Suppressor macrophage (primary cell): ENCODE data around the gene SARM1.

Experiments used
- DNase-seq, 4 experiments: peaks; one replicate each; pipeline ENCODE4 v3.0.0-alpha.2; 2020 to 2022

The SARM1 gene

GRCh38 chr17:28342313-28342712 is 29.2 kb upstream of the SARM1 start:
- no peak for DNase-seq

- DNase-seq, result no peak
Measured at GRCh38 chr17:28343491-28343932, 28.0 kb upstream of the SARM1 start.

- DNase-seq, result no peak
Measured at GRCh38 chr17:28344011-28344410, 27.5 kb upstream of the SARM1 start.

GRCh38 chr17:28344435-28344901 is 27.0 kb upstream of the SARM1 start:
- DNase-seq, result no peak

- no peak for DNase-seq
Measured at GRCh38 chr17:28345419-28346198, 25.9 kb upstream of the SARM1 start.

- no peak for DNase-seq
Measured at GRCh38 chr17:28346199-28346580, 25.3 kb upstream of the SARM1 start.

GRCh38 chr17:28346746-28347246 is 24.7 kb upstream of the SARM1 start:
- DNase-seq, result peak in 1 of 4 experiments; percentile 10

- no peak for DNase-seq
Measured at GRCh38 chr17:28347261-28347891, 24.1 kb upstream of the SARM1 start.

- DNase-seq, result no peak
Measured at GRCh38 chr17:28348979-28349378, 22.5 kb upstream of the SARM1 start.

- no peak for DNase-seq
Measured at GRCh38 chr17:28350271-28350670, 21.2 kb upstream of the SARM1 start.

- peak; percentile 97 to 98 (median 98) for DNase-seq
Measured at GRCh38 chr17:28357061-28357900, 14.2 kb upstream of the SARM1 start, which contains the start of gene POLDIP2. TSS of gene POLDIP2 (minus strand) at chr17:28357527. CDS start at chr17:28357448, 79 bp downstream.

- DNase-seq, result no peak
Measured at GRCh38 chr17:28357901-28358197, 13.6 kb upstream of the SARM1 start.

- DNase-seq, result no peak
Measured at GRCh38 chr17:28363186-28363585, 8.3 kb upstream of the SARM1 start.

GRCh38 chr17:28363776-28364650 is 7.5 kb upstream of the SARM1 start:
- DNase-seq, result no peak

GRCh38 chr17:28364665-28365363 is 6.7 kb upstream of the SARM1 start, which contains the start of gene SEBOX:
TSS of gene SEBOX (minus strand) at chr17:28365199. CDS start at chr17:28365151, 48 bp downstream.
- no peak for DNase-seq

GRCh38 chr17:28365487-28365886 is 6.0 kb upstream of the SARM1 start:
- DNase-seq, result no peak

- no peak for DNase-seq
Measured at GRCh38 chr17:28366605-28367004, 4.9 kb upstream of the SARM1 start.

GRCh38 chr17:28367641-28368305 is 3.7 kb upstream of the SARM1 start:
- no peak for DNase-seq

GRCh38 chr17:28368306-28368831 is 3.1 kb upstream of the SARM1 start:
- DNase-seq, result no peak

- no peak for DNase-seq
Measured at GRCh38 chr17:28368915-28369683, 2.4 kb upstream of the SARM1 start.
